Body of pancreas (tissue), 4 donors: Measurements from ENCODE around the gene CEP128.

Experiments
- POLR2A ChIP-seq, 3 donors: fragments of 450-650 bp; IDR thresholded peaks; one replicate each; pipeline ENCODE4 v1.6.1; 2016; ENCODE audit warnings: antibody characterized with exemption in 3 of 3, mild to moderate bottlenecking in 2 of 3
- TF ChIP-seq, protein P1 (sequence below), 7 experiments: fragments of 450-650 bp in 4 of 7; fragments of 200-600 bp in 3 of 7; sonication (generic) in 3 of 7; IDR thresholded peaks; one replicate each; pipeline ENCODE4 v1.5.1; 2016 to 2019; ENCODE audit warnings: antibody characterized with exemption in 7 of 7

DNA sequence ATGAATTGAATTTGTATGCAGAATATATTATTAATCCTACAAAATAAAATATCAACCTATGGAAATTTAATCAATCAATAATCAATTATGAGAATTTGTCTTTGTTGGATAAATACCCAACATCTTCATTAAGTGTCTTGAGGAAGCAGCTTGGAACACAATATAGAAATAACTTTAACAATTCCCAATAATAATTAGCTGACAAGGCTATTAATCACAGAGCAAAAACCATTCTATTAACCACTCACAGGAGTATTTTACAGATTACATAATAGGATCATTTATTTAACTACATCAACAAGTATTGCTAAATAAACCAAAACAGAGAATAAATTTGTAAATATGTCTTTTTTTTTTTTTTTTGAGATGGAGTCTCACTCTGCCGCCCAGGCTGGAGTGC is 190.3 kb downstream of the CEP128 start:
- TF ChIP-seq, protein P1, sequence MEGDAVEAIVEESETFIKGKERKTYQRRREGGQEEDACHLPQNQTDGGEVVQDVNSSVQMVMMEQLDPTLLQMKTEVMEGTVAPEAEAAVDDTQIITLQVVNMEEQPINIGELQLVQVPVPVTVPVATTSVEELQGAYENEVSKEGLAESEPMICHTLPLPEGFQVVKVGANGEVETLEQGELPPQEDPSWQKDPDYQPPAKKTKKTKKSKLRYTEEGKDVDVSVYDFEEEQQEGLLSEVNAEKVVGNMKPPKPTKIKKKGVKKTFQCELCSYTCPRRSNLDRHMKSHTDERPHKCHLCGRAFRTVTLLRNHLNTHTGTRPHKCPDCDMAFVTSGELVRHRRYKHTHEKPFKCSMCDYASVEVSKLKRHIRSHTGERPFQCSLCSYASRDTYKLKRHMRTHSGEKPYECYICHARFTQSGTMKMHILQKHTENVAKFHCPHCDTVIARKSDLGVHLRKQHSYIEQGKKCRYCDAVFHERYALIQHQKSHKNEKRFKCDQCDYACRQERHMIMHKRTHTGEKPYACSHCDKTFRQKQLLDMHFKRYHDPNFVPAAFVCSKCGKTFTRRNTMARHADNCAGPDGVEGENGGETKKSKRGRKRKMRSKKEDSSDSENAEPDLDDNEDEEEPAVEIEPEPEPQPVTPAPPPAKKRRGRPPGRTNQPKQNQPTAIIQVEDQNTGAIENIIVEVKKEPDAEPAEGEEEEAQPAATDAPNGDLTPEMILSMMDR (IDR thresholded peaks at IDR 0.05) = no peak
- TF ChIP-seq POLR2A (IDR thresholded peaks at IDR 0.05) = no peak
